Measurements from ENCODE around the gene CYP46A1.

The CYP46A1 gene

DNA sequence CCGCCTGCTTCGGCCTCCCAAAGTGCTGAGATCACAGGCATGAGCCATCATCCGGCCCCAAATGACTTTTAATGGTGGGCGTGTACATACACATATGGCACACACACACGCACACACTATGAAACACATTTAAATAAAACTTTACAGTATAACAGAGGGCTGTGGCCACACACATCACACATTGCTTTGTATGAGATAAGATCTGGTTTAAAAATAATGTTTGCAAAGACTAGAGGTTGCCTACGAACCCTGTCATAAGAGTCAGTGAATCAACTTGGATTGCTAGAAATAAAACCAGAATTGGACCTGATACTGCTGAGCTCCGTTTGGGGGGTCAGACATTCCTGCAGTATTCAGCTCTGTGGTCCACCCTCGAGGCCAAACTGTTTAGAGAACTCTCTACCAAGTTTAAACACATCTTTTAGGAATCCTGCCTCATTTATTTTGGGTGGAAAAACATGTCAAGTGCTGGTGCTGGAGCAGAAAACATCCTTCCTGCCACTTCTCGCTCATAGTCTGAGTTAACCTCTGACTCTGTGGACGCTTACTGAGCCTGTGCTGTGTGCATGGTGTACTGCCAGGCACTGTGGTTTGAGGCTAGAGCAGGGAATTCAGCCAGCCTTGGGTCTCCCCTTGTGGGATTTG is 61.3 kb downstream of the CYP46A1 start:
- no peak for DNase-seq (ENCODE audit: low spot score)

DNA sequence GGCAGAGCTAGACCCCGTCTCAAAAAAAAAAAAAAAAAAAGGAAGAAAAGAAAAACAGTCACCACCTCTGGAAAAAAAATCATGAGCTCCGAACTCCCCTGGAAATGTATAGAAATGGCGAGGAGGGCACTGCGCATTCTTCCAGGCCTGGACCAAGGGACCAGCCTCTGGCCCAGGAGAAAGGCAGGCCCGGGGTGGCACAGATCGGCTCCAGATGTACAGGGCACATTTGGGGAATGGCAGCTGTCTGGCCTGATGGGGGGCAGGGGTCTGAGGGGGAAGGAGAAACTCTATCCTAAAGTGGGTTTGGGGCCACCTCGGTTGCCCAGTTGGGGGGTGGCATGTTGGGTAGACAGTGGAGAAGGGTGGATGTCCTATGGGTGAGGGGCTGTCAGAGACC is 63.1 kb downstream of the CYP46A1 start:
- DNase-seq (ENCODE audit: low spot score) = no peak

DNA sequence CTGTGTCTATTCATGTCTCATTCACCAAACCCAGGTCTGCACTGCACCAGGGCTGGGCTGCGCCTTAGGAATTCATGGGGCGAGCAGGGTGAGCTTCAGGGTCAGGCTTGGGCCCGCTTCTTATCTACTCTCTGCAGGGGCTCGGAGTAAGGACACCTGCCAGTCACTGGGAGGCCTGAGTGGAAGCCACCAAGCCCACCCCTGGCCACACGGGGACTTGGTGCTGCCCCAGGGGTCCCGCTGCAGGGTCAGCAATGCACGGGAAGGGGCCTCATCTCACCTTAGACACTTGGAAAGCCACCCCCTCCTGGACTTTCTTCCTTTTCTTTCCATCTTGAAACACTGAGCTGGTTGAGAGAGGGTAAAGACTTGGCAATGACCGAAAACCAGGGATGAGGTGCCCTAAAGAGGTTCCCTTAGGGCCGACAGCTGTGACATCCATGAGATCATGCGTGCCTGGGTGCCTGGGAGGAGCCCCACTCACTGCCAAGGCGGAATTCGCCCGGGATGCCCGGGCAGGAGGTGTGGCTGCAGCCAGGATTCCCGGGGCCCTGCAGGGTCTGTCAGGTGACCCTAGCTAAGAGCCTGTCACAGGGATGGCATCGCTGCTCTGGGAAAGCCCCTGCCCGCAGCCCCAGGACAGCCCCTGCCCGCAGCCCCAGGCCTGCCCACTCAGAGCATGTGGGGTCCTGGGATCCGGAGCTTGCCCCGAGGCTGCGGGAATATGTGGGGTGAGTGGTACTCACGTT is 63.7 kb downstream of the CYP46A1 start:
- no peak for DNase-seq (ENCODE audit: low spot score)

DNA sequence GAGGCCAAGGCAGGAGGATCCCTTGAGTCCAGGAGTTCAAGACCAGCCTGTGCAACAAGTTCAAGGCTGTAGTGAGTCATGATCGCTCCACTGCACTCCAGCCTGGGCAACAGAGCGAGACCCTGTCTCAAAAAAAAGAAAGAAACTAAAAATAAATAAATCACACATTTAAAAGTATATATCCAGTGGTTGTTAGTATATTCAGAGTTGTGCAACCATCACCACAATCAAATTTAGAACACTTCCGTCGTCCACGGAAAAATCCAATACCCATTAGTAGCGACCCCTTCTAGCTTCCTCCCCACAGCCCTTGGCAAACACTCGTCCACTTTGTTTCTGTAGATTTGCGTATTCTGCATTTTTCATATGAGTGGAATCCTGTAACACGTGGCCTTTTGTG is 64.4 kb downstream of the CYP46A1 start:
- no peak for DNase-seq (ENCODE audit: low spot score)

DNA sequence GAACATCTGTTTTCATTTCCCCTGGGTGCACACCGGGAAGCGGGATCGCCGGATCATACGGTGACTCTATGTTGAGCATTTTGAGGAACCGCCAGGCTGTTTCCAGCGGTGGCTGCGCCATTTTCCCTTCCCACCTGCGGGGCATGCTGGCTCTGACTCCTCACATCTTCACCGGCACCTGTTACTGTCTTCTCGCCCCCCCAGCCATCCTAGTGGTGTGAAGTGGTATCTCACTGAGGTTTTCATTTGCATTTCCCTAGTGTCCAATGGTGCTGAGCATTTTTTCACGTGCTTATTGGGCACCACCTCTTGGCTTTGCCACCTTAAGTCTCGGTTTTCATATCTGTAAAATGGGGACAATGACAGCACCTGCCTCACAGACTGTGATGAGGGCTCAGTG is 65.0 kb downstream of the CYP46A1 start:
- DNase-seq (ENCODE audit: low spot score) = no peak

DNA sequence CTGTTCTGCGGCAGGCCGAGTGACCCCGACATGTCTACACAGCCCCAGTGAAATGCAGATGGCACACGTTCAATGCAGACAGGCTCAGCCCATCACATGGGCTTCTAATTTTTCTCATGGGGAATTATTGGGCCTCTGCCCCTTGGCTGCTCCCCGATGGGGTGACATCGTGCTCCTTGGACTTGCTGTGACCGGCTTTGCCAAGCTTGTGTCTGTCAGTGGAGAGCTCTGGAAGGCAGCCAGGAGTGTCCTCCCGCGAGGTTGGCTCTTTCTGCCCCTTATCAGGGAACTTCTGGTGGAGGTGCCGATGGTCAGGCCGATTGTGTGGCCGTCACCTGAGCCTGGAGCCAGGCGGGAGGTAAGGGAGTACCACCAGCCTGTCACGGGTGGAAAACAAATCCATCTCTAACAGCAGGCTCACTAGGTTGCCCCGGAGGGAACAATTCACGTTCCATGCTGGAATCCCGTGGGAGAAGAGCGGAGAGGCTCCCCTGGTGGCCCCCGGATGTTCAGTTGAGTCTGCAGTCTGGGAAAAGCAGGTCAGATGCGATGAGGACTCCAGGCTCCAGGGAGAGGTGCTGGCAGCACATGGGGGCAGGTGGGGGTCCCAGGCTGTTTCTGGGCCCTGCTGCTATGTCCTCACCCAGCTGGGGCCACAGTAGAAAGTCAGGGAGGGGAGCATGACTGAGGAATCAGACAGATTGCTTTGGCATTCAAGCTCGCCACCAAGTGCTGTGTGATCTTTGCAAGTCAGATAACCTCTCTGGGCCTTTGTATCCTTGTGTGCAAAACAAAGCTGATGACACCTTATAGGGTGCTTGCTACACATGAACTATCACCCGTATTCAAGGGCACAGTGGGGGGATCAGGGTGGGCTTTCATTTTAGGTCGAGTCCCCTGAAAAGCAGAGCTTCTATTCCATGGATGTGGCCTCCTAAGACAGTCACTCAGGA is 65.9 kb downstream of the CYP46A1 start:
- DNase-seq (ENCODE audit: low spot score) = no peak

DNA sequence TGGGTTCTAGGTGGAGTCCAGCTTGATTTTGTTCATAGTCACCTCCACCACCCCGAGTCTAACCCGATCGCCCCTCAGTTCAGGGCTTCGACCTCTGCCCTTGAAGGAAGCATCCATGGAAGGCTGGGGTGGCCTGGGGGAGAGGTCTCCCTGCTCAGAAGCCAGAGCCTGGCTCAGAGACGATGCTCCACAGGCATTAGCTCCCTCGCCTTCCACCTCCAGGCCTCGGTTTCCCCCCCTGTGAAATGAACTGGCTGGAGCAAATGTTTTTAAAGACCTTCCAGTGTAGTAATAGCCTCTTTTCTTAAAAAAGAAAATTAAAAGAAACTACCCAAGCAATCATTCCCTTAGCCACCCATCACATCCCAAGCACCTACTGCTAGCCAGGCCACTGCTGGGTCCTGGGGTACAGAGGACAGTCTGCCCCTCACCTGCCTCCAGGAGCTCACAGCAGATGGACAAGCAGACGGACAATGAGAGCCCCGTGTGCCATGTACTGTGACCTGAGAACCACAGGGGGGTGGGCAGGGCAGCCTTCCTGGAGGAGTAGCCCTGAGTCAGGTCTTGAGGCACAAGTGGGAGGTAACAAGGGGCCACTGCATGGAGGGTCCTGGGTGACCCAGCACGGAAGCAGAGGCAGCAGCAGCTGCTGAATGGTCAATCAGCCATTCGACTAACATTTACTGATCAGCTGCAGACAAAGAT is 66.8 kb downstream of the CYP46A1 start:
- DNase-seq (ENCODE audit: low spot score) = no peak

DNA sequence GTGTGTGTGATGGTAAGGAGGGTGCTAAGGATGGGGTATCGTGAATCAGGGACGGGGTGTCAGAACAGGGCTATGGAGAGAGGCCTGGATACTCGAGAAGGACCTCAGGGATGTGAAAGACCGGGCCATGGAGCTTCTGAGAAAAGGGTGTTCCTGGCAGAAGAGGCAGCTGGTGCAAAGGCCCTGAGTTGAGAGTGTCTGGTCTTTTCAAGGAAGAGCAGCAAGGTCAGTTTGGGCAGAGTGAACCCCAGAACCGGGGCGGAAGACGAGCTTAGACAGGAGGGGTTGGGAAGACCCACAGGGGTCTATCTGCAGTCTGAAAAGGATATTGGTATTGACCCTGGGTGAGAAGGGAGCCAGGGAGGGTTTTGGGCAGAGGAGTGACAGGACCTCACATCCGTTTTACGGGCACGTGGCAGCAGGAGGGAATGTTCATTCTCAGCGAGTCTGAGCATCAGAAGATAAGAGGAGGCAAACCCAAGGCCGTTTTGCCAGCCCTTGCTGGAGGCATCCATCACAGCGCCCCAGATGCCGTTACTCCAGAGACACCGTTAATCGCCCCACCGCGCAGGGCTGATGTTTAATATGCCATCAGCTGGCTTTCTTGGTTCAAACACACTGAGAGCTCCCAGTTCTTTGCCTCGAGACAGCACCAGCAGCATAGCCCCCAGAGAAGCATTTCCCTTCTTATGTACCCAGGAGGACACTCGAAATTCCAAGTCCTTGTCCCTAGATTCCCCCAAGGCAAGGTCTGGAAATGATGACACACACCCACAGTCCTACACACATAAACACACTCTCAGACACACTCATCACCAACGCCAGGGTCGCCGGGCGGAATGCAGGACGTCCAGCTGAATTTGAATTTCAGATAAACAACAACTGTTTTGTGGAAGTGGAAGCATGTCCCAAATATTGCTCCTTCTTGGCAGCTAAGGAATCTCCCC is 67.7 kb downstream of the CYP46A1 start:
- no peak for DNase-seq (ENCODE audit: low spot score)

DNA sequence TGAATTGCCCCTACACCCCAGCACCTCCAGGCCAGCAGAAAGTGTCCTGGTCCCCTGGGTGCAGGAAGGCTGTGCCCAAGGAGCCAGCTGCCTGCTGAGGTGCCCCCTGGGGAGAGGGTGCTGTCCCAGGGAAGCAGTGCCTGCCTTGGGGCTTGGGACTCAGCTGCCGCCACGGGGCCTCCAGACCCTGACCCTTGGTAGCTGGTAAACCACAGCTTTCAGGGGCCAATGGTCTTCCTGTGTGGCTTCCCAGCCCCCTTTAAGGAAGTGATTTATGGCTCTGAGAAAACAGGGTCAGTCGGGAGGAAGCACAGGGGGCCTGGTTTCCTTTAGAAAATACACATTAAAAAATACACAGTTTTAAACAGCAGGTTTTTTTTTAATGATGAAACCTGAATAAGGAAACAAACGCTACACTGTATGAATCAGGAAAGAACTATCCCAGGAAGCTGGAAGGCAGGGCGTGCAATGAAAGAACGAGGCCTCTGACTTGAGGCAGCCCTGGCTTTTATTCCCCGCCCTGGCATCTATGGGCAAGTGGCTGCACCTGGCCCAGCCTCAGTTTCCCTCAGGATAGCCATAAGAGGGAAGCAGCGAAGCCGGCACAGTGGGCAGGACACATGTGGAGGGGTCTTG is 68.5 kb downstream of the CYP46A1 start:
- DNase-seq (ENCODE audit: low spot score) = no peak

DNA sequence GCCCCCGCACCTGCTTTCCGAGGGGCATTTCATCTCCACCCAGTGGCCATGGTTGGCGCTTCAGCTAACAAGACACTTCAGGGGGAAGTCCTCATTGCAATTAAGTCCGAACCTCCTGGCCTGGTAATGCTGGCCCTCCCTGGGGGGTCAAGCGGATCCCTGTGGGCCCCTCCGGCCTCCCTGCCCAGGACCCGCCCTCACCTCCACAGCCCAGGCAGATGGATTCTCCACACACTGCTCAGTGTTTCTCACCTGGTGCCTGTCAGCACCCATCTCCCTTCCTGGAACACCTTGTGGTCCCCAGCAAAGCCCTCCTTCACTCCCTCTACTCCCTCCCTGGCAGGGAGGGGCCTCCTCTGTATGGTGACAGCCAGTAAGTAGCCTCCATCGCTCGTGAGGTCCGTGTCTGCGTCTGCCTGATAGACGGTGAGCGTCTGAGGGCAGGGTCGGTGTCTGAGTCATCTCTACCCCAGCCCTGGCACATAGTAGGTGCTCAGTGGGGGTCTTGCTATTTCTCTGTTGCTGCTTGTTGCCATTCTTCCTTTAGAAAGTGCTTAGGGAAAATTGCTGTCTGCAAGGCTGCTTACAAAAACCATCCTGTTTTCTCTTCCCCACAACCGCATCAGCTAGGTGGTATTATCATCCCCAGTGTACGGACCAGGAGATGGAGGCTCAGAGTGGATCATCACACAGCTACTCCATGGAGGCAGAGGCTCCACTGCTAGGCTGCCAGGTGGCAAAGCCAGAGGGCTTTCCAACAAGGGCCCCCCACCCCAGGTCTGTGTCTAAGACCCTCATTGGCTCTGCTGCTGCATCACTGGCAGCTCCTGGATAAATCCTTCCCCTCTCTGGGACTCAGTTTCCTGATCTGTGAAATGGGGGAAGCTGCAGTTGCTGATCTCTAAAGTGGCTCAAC is 69.4 kb downstream of the CYP46A1 start:
- no peak for DNase-seq (ENCODE audit: low spot score)

DNA sequence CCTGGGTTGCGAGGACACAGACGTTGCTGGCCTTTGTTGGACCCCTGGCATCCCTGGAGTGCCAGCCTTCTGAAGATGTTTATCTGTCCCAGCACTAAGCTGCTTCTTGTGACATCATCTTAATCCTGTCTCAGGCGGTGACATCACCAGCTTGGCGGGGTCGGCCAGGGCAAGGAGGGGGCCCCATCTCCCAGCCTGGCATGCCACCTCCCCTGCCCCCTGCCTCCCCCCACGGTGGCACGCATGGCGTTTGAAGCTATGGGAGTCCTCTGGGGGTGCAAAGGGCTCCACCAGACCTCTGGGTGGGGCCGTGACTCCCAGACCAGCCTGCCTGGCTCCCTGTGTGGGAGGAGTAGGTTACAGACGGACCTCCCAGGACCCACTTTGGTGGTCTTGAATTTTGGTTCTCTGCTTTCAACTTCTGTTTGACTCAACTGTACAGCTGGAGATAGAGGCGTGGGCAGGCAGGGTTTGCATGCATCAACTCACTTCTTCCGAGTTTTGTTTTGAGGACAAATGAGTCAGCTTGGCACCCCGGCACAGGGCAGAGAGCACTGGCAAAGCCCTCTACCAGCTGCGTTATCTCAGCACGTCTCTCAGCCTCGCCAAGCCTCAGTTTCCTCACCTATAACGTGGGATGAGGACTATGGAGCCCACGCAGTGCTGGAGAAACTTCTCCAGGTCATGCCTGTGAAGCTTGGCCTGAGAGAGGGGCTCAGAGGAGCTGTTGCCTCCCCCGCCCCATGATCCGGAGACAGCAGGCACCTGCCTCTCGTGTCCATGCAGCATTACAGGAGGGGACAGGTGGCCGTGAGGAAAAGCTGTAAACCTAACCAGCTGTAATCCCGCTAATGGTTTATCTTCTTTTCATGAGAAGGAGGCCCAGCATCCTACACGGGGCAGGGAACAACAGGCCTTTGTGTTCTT is 70.3 kb downstream of the CYP46A1 start:
- DNase-seq (ENCODE audit: low spot score) = peak; percentile 55

DNA sequence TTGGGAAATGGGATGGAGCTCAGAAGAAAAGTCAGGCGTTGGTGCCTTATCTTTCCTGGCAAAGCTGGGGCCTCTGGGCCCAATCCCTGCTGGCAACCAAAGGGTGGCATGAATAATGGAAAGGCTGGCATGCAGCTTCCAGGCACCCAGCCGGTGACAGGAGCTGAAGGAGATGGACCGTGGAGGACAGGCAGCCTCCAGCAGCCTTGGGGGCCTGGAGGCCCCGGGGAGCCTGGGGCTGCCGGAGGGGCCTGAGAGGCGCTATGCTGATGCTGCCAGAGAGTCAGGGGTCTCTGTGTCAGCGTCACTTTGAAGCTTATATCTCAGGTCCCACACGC is 70.9 kb downstream of the CYP46A1 start:
- DNase-seq (ENCODE audit: low spot score) = no peak

DNA sequence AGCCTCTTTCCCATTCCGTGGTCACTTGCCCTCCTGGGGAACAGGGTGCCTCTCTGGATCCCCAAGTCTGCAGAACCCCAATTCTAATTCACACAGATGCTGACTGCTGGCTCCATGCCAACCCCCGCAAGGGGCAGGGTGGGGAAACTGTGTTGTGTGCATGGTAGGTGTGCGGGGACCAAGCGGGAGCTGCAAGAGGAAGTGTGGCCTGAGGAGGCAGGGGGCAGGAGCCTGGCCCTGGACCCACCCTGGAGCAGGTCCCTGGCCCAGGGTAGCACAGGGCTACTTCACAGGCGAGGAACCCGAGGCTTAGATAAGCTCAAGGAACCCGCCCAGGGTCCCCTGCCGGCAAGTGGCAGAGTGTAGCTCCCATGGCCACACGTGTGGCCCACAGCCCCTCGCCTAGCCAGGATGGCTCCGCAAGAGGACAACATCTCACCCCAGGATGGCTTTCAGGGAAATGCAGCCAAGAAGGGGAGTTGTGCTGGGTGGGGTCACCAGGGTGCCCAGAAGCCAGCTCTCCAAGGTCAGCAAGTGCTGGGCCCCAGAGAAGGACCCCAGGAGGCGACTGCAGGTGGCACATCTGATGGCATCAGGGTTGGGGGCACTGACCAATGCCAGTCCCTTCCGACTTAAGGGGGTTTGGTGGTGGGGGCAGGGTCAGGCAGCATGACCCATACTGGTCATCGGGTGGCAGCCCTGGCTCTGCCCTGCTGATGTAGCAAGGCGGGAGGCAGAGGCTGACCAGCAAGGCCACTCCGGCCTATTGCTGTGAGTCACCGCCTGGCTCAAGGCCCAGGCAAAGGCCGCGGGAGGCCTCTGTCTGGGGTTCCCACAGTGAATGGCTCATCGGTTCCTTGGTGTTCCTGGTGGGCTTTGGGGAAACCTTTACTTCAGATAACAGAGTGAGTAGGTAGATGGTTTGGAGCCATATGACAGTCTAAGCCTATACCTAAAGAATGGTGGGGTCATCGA is 71.8 kb downstream of the CYP46A1 start:
- no peak for DNase-seq (ENCODE audit: low spot score)

DNA sequence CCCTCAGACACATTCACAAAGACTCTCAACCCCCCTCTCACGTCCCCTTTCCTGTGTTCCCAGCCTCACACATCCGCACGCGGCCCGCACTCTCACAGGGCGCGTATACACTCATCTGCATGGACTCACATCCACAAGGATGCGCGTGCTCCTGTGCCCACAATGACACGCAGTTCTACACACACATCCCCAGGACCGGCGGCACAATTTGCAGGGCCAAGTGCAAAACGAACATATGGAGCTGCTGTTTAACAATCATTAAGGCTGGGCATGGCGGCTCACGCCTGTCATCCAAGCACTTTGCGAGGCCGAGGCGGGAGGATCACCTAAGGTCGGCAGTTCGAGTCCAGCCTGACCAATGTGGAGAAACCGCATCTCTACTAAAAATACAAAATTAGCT is 72.7 kb downstream of the CYP46A1 start:
- no peak for DNase-seq (ENCODE audit: low spot score)

DNA sequence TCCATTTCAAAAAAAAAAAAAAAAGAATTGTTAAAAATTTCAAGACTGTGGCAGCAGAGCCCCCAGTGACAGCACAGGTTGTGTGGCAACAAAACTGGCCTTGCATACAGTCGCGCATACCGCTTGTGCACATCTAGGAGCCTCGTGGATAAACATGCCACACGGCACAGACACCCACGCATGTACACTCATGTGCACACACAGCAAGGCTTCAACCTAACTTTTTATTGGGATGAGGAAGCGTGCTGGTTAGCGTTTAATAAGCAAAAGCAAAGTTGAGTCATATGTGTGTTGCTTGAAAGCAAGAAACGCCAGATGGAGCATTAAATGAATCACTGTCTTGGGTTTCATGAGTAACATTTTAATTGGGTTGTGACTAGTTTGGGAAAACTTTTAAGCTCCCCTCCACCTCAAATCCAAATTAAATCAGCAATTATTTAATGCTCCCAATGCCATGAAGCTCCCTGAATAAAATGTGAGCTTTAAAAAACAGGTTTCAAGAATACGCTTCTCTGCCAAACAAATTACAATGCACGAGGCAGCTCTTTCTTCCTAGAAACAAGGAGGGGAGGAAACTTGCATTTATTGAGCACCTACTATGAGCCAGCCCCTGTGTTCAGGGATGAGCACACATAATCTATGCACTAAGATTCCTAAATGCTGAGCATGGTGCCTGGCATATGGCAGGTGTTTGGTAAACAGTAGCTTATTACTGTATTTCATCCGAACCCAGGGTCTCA is 73.4 kb downstream of the CYP46A1 start:
- DNase-seq (ENCODE audit: low spot score) = peak; percentile 56

DNA sequence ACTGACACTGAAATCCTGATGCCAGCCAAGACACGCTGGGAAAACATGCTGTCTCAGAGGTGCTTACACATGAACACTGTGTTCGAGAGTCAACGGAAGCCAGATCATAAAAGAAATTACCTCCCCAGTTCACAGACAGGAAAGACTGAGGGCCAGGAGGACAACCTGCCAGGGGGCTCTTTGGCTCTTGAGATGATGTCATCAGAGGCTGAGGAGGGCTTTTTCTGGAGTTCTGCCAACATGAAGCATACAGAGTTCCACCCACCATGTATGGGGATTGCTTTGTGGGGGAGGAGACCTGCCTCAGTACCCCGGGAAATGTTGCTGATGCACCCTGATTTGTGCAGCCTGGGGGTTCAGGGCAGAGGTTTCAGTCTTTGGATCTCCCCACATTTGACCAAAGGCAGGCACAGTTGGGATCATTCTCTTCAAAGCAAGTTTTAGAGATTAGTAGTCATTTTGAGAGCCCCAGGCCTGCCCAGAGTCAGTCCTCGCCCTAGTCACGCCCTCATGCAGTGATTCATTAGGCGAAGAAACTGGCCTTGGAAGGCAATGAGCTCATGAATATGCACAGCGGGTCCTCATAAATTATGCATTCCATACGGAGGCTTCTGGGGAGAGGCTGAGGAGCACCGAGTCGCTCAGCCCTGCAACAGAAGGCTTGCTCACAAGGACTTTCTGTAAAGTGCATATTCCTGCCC is 74.2 kb downstream of the CYP46A1 start:
- DNase-seq (ENCODE audit: low spot score) = peak; percentile 40

Data from activated CD4-positive, alpha-beta T cell treated with anti-CD3 and anti-CD28 coated beads, Interleukin-2, Interleukin-4, amounts not matched to agents 100 ng/mL and 50 ng/mL, durations not matched to agents 16 hours and 8 hours (primary cell).